Kidney tubule cell (primary cell): Measurements from ENCODE around the gene ANKRA2.
A peak's percentile ranks its signal among the peaks of the same experiment; 100 is the strongest.

Experiments used
- DNase-seq: peaks from one replicate; pipeline ENCODE4 v3.0.0-alpha.2; 2018; ENCODE audit warnings: low spot score

Gene ANKRA2

GRCh38 chr5:73565139-73565968, at the start of gene ANKRA2, which contains the start of gene UTP15:
Gene ANKRA2 (minus strand): TSS chr5:73565639. CDS start chr5:73562881, 2,758 bp downstream.
Gene UTP15 (plus strand): TSS chr5:73565743. CDS start chr5:73567345, 1,602 bp downstream.
- peak; percentile 97 for DNase-seq

DNA sequence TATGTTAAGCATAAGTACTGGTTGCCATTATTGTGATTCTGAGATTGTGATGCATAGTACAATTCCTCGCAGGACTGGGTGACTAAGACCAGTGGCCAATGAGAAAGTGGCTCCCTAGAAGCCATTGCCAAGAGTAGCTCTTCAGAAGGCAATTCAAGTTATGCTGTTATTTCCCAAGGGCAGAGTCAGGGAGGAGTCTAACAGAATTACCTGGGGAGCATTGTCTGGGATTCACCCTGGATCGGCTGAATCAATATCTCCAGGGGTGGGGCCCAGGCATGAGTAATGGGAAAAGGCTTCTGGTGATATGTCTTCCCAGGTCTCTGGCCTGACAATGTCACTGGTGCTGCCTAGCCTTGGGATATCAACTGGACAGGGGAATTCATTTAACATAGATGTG, 49.6 kb upstream of the ANKRA2 start:
- peak; percentile 60 for DNase-seq

- DNase-seq: no peak
Measured at GRCh38 chr5:73612799-73613198, 47.4 kb upstream of the ANKRA2 start.

DNA sequence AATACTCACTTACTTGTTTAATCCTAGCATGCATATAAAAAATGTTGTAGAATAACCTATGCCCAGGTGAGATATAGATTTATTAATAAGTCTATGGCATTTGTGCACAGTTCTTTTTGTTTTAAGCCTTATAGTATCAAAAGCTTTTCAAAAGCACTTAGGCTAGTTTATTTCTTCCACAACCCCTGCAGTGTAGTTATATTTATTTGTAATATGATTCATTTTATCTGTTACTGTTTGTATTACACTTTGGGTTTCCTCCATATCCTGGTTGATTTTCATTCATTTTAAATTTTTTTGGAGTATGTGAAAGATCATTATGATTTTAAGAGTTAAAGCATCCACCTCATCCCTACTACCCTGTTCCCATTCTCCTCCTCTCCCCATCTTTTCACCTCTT, 41.8 kb upstream of the ANKRA2 start:
- DNase-seq: no peak

- DNase-seq: no peak
Measured at GRCh38 chr5:73606206-73606753, 40.8 kb upstream of the ANKRA2 start.

DNA sequence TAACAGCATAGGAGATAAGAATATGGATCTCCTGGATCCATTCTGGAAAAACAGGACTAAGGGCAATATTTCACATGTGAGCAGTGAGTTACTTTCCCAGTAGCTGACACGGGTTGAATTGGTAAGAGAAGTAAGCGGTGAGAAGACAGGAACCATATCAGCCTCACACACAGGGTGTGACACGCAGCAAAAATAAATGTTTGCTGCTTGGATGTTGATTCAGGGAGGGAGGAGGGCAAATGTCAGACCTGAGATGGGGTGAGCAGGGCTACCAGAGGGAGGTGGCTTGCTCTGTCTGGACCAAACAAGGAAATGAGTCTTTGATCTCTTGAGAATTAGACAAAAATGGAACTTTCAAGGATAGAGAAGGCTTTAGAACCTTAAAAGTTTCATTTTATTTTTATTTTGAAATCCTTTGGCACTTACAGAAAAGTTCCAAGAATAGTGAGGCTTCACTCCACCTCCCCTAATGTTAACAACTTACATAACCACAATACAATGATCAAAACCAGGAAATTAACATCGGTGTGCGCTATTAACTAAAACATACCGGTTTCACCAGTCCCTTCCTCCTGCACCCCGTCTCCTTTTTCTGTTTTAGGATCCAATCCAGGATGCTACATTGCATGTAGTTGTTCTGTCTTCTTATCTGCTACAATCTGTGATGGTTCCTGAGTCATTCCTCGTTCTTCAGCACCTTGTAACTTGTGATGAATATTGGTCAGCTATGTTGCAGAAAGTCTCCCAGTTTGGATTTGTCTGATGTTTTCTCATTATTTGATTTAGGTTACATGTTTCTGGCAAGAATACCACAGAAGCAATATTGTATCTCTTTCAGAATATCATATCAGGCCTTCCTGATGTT, 40.0 kb upstream of the ANKRA2 start:
- DNase-seq: no peak

DNA sequence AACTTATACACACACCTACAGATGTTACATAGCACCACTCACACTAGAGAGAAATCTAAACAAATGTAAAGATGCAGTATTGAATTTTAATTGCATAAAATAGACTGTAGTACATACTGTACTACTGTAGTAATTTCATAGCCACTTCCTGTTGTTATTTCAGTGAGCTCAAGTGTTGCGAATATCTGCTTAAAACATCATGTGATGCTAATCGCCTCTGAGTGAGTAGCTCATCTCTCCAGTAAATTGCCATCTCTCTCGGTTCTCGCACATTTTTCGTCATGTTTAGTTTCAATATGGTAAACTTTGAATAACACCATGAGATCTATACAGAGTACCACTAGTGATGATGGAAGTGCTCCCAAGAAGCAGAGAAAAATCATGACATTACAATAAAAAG, 38.6 kb upstream of the ANKRA2 start:
- DNase-seq: no peak

- DNase-seq: no peak
Measured at GRCh38 chr5:73599380-73599779, 33.9 kb upstream of the ANKRA2 start.

DNA sequence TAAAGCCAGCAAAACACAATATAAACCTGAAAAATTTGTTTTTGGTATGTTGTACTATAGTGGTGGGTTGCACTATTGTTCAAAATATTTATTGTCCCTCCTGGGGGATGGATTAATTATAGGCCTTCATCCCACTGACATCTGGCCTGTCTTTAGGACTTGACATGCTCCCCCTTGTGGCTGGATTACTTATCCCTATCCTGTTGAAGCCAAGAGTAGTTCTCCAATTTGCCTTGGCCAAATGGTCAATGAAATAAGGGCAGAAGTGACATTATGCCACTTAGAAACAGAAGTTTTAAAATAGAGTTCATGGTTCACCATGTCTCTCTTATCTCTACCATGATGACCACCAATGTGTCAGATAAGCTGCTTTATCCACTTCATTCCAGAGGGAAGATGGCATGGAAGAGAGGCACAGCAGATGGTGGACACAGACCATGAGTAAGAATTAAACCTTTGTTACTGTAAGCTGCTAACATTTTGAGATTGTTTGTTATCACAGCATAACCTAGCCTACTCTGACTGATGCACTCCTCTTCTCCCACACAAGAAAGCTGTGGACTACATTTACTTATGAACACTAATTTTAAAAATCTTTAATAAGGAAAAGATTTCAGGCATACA, 31.4 kb upstream of the ANKRA2 start:
- DNase-seq: peak; percentile 45

DNA sequence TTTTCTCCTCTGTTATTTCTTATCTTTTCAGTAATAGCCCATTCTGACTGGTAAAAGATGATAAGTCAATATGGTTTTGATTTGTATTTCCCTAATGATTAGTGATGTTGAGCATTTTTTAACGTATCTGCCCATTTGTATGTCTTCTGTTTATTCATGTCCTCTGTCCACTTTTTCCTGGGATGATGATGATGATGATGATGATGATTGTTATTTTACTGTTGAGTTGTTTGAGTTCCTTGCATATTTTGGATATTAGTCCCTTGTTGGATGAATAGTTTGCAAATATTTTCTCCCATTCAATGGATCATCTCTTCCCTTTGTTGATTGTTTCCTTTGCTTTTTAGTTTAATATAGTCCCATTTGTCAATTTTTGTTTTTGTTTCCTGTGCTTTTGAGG, 27.1 kb upstream of the ANKRA2 start:
- DNase-seq: peak; percentile 72

- peak; percentile 84 for DNase-seq
Measured at GRCh38 chr5:73591698-73592501, 26.5 kb upstream of the ANKRA2 start.

DNA sequence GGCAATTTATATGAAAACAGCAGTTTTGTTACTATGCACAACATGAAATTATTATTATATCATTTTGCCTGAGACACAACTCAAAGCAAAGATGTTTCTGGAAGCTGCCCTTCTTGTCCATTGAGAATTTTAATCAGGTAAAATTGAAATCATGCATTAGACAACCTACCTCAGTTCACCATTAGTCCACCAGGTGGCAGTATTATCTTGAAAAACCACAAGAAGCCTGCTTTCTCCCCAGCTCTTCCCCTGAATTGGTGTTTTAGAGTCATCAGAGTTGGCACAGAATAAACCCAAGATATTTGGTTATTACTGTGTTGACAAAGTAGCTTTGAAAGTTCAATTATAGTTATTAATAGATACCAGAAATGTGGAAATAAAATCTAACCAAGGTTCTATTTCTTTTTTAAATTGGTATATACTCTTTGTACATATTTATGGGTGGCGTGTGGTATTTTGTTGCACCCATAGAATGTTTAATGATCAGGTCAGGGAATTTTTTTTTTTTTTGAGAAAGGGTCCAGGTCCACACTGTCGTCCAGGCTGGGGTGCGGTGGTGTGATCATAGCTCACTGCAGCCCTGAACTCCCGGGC, 25.8 kb upstream of the ANKRA2 start:
- peak; percentile 85 for DNase-seq

GRCh38 chr5:73587923-73588322, 22.5 kb upstream of the ANKRA2 start:
- DNase-seq: no peak

DNA sequence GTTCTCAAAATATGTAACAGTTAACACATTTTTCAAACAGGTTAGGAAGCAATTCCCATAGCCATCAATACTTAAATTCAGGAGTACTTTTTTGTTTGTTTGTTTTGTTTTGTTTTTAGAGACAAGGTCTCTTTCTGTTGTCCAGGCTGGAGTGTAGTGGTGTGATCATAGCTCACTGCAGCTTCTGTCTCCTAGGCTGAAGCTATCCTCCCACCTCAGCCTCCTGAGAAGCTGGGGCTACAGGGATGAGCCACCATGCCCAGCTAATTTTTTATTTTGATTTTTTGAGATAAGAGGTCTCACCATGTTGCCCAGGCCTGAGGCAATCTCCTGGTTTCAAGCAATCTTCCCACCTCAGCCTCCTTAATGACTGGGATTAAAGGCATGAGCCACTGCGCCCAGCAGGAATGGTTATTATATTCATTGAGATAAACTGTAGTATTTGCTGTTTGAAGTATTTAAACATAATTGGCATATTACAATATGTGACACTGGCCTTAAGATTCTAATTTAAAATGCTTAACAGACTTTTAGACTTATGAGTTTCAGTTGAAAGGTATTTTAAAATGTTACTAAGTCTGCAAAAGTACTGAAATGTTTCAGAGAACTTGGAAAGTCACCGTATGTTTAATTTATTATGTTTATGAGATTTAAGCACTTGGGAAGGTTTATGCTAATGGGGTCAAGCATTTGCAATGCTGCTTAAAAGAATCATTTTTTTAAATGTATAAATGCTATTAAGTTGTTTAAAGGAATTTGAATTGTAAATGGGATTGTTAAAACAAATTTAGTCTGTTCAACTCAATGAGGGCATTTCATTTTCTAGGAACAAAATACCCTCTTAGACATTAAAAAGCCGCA, 17.1 kb upstream of the ANKRA2 start:
- DNase-seq: no peak

- DNase-seq: no peak
Measured at GRCh38 chr5:73565969-73566547, 619 bp upstream of the ANKRA2 start.

DNA sequence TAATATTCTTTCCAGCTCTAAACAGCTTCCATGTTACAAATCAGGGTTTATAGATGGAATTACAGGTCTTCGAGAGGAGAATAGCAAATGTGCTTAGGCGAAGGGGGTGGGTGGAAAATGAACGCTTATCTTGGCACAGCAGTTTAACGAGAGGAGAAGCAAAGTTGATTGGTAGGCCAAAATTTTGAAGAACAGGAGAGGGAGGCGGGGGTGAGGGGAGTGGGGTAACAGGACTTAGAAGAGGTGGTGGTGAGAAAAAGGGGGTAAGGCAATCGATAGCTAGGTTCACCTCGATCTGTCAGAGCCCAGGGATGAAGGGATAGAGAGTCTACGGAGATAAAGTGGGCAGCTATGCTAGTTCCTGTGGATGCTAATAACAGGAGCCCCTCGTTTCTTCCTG, 764 bp downstream of the ANKRA2 start:
- no peak for DNase-seq

DNA sequence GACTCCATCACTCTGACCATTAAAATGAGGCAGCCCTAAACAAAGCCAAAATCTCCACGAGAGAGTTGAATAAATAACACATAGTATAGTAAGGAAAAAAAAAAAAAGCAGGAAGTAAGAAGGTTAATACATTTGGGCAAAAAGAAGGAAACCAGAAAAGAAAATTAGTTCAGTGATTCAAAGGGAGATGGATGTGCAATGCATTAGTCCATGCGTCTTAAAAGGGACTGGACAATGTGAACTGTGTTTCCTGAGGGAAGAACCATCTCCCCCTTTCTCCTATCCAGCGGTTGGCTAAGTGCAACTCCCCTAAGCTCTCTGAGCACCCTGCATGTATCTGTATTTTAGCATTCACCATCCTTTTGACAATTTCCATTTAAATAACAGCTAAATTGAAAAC, 1.4 kb downstream of the ANKRA2 start:
- DNase-seq: no peak

DNA sequence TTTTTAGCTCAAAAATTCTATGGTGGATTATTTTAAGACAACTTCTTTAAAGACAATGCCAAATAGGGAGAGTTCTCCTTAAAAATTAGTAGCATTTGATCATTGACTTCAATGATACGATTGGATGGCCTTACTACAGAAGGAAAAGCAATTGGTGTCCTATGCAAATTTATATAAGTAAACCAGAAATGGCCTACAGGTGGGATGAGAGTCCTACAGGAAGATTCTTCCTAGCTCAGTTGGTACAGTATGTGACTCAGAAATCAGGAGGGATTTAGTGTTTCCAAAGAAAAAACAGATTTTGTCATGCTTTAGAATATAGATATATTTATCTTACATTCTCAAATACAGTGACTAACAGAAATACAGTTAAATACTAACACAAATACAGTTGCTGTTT, 6.5 kb downstream of the ANKRA2 start:
- DNase-seq: no peak

DNA sequence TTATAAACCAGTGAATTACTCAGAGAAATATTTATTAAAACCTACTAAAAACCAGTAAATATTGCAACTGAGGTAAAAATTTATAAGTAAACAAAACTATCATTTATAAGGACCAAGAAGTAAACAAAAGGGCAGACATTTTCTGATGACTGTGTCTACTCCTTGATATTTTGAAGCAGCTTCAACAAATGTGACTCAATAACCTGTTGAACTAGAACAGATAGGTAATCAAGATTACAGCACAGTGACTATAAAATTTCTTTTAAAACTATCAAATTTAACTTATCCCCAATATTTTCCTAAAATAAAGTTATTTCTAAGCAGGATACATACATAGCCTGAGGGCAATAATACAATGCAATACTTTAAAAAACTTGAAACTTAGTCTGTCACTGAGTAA, 12.8 kb downstream of the ANKRA2 start:
- no peak for DNase-seq

GRCh38 chr5:73550016-73550415, 15.4 kb downstream of the ANKRA2 start:
- no peak for DNase-seq
